Lung microvascular endothelial cell (primary cell): ENCODE results near the gene YIF1A. TPM values are rescaled to one million over a fixed set of nuclear protein-coding genes. Genes with fewer than 3 reads are reported as not detected.
"Not testable (repeated sequence)": the region's sequence is repeated elsewhere in the genome, so short reads cannot be mapped to it uniquely, and the experiment has no call there.

Experiments used
- DNase-seq, 2 donors: peaks; one replicate each; pipeline versions ENCODE4 v3.0.0 to v3.0.0-alpha.2; 2010; ENCODE audit warnings: low read depth in 2 of 2
- total RNA-seq: library from RNA; depleted of rRNA; stranded (reverse); fragments of >200 nt; gene quantifications from 2 replicates; pipeline ENCODE4 v1.2.1, GENCODE V29; 2014

The YIF1A gene
- total RNA-seq, 1 donor from 2014 or later = 136 TPM

DNA sequence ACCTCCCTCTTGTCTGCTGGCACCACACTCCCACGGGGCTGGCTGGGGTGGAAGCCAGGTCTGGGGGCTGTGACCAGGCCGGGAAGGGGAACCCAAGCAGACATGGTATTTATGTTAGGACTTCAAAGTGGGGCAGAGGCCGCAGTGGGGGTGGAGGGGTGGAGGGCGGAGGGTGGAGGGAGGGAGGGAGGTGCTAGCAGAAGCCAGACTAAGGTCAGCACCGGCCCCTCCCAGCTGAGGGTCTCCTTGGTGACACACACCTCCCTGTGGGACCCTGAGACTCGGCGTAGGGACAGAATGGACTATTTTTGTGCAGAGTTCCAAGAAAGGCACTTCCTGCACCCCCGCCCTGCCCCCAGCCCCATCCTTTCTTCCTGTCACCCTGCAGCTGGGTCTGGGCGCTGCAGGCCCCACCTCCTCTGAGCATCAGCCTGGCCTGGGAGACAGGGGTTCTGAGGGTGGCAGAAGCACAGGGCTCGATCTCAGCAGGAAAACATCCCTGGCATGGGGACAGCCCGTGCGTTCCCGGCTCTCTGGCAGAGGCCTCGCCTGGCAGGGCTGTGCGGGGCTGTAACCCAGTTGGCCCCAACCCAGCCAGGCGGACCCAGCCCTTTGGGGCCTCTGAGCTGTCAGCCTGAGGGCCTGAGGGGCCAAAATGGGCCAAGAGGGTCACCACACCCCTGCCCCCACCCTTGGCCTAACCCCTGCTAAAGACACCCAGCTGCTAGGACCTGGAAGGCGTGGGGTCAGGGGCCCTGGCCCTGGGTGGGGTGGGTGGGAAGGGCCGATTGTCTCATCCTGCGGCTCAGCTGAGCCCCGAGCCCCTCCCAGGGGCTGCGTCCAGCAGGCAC is 37.5 kb upstream of the YIF1A start:
- DNase-seq = no peak

DNA sequence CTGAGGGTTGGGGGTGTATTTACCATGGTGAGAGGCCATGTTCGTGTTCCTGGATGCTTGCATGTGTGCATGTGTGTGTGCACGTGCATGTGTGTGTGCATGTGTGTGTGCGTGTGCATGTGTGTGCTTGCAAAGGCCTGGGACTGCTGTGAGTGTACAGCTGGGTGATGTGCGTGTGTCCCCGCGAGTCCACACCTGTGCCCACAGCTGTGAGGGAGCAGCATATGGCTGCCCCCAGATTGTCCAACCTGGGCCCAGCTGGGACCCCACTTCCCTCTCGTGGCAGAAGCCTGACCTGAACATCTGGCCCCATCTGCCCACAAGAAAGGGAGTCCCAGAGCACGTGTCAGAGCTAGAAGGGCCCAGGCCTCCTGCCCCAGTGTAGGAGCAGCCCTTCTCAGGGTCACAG is 36.3 kb upstream of the YIF1A start:
- no peak for DNase-seq

DNA sequence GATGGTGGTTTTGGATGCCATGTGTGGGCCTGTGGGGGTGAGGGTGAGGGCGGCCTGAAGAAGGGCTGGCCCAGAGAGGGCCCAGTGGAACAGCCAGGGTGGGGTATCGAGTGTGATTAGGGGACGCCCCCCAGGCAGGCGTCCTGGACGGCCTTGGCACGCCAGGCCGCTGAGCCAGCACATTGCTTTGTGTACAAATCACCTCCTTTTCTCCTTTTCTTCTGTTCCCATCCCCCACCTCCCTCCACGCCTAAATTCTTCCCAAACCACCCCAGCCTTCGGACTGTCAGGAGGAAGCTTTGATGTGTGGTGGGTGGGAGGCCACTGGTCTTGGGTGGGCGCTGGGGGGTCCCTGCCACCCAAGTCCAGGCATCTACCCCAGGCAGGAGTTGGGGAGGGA is 35.7 kb upstream of the YIF1A start:
- DNase-seq = no peak

DNA sequence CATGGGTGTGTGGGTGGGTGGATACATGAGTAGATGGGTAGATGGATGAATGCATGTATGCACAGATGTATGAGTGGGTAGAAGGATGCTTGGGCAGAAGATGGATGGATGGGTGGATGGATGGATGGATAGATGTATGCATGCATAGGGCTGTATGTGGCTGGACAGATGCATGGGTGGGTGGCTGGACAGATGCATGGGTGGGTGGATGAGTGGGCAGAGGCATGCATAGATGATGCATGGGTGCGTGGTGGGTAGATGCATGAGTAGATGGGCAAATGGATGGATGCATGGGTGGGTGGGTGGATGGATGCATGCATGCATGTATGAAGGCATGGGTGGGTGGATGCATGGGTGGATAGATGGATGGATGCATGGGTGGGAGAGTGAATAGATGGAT is 34.7 kb upstream of the YIF1A start:
- DNase-seq = no peak

DNA sequence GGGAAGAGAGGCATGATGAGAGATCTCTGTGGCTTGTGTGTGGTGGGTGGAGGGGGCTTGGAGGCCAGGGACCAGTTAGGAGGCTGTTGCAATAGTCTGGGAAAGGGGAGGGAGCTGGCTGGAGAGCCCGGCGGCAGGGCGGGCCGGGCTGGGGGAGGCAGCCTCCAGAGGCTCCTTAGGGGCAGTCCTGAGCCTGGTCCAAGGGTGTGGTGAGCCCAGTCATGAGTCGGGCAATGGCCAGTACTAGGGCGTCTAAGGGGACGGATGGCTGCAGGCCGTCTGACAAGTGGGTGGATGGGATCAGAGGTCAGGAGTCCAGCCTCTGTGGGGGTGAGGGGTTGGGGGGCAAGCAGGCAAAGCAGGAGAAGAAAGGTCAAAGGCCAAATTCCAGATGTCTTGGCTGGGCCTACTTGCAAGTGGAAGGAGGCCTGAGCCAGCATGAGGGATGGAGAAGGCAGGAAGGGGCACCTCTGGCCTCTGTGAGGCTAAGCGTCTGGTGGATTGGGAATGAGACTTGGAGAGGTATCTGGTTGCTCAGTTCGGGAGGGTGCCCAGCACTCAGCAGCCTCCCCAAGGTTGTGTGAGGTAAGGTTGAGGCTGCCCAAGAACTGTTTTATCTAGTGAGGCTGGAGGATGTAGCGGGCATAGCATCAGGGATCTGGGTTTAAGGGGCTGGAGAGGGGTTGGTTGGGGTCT is 33.9 kb upstream of the YIF1A start:
- no peak for DNase-seq

DNA sequence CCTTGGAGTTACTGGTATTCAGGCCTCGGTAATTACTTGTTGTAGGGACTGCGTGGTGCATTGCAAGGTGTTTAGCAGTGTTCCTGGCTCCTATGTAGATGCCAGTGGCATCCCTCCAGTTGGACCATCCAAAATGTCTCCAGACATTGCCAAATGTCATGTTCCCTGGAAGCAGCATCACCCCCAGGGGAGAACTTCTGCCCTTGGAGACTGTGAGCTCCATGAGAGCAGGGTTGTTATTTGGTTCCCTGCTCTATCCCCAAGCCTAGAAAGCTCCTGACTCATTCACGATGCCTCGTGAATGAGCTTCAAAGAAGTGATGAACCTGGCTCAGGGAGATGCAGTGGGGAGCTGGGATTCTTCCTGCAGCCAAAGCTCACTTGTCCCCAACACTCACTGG is 32.7 kb upstream of the YIF1A start:
- DNase-seq = no peak

DNA sequence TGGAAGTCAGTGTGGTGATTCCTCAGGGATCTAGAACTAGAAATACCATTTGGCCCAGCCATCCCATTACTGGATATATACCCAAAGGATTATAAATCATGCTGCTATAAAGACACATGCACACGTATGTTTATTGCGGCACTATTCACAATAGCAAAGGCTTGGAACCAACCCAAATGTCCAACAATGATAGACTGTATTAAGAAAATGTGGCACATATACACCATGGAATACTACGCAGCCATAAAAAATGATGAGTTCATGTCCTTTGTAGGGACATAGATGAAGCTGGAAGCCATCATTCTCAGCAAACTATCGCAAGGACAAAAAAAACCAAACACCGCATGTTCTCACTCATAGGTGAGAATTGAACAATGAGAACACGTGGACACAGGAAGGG is 31.8 kb upstream of the YIF1A start:
- DNase-seq = not testable (repeated sequence)

DNA sequence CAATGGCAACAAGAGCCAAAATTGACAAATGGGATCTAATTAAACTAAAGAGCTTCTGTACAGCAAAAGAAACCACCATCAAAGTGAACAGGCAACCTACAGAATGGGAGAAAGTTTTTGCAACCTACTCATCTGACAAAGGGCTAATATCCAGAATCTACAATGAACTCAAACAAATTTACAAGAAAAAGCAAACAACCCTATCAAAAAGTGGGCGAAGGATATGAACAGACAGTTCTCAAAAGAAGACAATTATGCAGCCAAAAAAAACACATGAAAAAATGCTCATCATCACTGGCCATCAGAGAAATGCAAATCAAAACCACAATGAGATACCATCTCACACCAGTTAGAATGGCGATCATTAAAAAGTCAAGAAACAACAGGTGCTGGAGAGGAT is 31.3 kb upstream of the YIF1A start:
- not testable (repeated sequence) for DNase-seq

DNA sequence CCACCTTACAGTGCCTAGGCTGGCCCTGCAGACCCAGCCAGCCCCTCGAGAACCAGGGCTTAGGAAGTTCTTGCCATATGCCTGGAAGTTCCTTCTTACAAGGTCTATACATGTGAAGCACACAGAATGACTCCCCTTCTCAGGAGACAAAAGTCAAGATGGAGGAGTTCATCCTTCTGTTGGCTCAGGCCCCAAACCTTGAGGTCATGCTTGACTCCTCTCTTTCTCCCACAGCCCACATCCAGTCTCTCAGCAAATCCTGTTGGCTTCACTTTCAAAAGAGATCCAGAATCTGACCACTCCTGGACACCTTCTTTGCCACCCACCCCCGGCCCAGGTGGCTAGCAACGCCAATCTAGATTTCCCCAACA is 29.6 kb upstream of the YIF1A start:
- no peak for DNase-seq

DNA sequence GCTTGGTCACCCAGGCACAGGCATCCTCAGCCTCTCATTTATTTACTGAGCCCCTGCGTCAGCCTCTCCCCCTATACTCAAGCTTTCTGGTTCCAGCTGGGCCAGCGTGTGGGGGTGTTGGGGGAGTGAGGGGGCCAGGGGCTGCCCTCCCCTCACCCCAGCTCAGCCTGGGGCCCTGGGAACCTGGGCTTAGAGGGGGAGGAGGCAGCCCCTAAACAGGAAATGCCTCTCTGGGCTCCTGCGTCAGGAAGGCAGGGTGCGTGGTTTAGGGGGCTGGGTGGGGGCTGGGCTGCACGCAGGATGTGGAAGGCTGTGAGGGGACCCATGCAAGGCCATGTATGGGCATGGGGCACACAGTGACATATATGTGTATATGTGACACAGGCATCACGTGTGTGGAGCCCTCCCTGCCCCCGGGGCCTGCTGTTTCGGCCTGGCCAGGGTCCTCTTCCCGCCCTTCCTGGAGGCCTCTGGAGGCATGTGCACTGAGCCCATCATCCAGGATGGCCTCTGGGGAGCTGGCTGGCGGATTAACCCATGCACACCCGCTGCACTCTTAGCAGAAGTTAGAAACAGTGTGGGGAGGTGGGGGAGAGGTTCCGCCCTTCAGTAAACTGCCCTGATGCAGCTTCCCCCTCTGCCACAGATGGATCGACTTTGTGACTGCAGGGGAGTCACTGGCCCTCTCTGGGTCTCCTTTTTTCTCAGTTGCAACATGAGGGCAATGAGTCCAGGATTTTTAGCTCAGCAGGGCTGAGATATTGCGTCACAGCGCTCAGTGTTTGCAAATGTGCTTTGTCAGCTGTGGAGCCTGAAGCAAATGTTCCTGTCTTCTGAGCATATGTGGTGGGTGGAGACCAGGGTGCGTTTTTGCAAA is 29.0 kb upstream of the YIF1A start:
- no peak for DNase-seq

DNA sequence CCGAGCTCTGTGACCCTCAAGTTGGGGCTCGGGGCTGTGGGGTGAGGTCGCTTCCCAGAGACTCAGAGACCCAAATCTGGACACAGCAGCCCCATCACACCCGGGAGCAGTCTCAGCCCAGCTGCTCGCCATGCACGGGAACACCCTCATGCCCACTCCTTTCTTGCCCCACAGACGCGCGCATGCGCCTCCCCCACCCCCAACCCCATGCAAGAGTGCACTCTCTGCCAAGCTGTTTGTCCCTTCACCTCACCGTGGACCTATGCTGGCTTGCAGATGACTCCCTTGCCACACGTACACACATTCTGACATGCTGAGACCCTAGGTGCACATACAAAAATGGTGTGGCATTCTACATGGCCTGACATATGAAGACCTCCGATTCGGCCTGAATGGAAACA is 28.4 kb upstream of the YIF1A start:
- DNase-seq = peak in 1 of 2 donors; percentile 22

DNA sequence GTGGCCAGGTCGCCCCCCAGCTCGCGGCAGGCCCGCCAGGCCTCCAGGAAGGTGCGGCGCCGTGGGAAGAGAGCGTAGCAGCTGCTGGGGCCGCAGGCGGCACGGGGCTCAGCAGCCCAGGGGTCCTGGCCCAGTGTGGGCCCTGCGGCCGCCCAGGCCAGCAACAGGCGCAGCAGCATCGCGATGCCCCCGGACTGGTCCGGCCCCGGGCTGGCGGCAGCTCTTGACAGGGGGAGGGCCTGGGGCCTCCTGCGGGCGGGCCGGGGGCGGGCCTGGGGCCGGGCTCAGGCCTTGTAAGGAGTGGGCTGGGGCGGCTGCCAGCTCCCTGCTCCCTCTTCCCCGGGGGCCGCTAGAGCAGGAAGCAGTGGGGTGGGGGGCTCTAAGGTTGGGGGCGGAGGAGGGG is 27.9 kb upstream of the YIF1A start, which contains the start of gene CD248:
Gene CD248, minus strand, starts transcription at position 196 of the 403 bp plus-strand sequence. Its CDS starts 17 bp downstream, at position 179.
- DNase-seq = peak; percentile 23 to 30

DNA sequence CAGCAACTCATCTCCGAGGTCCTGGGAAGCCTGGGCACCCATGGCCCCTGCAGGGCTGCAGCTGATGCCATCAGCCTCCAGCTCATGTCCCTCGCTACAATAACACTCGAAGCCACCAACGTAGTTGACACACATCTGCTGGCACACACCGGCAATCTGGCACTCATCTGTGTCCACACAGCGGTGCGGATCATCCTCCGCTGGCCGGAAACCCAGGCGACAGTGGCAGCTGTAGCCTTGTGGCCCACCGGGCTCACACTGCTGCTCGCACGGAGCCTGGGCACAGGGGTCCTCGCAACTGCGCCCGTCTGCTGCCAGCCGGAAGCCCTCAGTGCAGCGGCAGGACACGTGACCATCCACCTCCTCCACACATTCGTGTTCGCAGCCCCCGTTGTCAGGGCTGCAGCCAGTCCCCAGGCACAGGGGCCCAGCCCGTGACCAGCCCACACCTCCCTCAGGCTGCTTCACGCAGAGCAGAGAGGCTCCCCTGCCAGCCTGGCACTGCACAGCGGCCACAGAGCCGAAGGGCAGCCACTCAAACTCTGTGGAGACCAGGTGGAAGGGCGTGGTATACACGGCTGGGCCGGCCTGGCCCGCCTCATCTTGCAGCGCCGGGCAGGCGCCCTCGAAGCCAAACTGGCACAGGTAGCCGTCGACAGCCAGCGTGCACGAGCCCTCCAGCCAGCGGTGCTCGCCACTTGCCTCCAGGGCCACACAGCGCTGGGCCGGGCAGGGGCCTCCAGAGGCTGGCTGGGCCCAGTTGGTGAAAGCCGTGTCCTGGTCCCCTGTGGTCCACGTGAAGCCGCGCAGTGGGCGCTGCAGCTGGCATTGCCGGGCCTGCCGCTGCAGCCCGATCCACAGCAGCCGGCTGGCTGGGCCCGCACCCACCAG is 27.2 kb upstream of the YIF1A start:
- DNase-seq = no peak

DNA sequence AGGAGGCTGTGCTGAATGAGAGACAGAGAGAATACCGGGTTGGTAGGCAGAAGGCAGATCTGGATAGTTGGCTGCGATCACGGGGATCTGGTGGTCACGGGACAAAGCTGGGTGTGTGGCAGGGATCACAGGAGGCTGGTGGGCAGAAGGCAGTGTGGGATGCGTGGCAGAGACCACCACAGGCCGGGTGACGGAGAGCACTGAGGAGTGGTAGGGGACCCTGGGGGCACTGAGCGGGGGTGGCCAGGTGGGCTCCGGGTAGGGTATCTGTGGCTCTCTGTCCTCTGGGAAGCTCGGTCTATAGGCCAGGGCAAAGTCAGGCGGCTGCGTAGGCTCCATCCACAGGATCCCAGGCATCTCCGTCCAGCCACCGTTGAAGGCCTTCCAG is 26.5 kb upstream of the YIF1A start:
- no peak for DNase-seq

DNA sequence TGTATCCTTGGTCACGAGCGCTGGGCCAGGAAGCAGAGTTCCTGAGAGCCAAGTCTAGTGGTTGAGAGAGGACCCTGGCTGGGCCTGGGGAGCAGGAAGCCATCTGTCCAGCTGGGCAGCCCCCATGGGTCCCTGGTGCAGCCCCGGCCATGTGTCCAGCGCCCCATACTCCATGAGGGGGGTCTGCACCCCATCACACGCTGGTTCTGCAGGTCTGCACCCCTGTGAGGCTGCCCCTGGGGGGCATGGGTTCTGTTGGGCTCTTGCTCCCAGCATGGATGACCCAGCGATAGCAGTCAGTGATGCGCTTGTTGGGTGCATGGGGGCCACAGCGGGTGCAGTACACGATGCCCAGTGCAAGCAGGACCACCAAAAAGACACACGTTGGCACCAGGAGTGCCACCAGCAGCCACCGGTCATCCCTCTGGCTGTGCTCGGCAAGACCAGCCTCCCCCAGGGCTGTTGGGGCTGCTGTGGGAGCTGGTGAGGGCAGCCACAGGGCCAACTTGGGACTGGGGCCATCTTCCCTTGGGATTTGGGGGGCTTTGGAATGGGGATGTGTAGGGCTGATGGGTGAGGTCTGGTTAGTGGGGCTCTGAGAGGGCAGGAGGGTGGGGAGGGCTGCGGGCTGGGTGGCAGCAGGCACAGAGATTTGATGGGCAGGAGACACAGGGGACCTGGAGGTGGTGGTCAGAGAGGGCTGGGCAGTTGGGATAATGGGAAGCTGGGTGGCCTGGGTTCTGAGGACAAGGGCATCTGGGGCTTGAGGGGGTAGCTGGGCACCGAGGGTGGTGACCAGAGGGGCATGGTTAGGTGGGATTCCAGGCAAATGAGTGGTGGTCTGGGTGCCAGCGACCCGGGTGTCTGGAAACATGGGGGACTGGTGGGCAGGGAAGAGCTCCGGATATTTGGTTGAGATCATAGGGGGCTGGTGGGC is 25.9 kb upstream of the YIF1A start:
- DNase-seq = no peak

DNA sequence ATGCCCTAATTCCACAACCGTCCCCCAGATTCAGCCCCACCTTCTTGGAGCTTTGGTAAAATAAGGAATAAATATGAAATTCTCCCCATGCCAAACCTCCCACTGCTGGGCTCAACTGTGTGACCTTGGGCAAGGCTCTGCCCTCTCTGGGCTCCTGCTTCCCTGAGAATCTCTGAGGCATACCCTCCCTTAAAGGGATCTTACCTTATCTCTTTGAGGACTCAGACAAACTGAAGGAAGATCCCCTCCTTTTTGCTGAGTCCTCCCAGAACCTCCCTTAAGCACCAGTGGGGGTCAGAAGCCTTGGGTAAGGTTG is 25.2 kb upstream of the YIF1A start:
- no peak for DNase-seq

DNA sequence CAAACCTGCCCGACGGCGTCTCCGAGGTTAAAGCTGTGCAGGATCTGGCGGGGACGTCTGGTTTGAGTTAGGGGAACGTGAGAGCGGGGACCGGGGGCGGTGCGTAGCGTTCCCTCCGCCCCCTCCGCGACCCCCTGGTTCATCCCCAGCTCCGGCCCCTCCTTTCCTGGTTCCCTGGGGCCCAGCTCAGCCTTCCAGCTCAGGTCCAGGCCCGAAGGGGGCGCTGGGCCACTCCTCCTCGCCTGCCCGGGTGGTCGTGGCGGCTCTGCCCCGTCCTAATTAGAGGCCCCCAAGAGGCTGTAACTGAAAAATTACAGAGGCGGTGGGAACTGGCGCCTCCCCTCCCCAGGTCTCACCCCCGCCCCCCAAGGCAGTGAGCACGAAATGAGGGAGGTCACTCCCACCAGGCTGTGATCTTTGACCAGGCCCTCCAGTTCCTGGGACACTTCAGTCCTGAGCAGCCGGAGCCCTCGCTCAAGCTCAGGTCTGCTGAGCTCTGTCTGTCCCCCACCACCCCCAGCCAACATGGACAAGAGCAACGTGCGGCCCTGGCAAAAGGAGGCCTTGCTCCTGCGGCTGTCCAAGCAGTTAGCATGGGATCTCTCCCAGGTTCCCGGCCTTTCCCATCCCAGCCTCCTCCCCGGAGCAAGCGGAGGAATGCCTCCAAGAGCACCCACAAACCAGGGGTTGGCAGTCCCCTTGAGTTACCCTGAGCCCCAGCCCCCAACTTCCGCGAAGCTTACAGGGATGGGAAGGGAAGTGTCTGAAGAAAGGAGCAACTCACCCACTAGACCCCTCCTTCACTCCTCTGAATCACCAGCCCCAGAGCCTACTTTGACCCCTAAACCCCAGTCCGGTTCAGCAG is 24.6 kb upstream of the YIF1A start:
- no peak for DNase-seq

DNA sequence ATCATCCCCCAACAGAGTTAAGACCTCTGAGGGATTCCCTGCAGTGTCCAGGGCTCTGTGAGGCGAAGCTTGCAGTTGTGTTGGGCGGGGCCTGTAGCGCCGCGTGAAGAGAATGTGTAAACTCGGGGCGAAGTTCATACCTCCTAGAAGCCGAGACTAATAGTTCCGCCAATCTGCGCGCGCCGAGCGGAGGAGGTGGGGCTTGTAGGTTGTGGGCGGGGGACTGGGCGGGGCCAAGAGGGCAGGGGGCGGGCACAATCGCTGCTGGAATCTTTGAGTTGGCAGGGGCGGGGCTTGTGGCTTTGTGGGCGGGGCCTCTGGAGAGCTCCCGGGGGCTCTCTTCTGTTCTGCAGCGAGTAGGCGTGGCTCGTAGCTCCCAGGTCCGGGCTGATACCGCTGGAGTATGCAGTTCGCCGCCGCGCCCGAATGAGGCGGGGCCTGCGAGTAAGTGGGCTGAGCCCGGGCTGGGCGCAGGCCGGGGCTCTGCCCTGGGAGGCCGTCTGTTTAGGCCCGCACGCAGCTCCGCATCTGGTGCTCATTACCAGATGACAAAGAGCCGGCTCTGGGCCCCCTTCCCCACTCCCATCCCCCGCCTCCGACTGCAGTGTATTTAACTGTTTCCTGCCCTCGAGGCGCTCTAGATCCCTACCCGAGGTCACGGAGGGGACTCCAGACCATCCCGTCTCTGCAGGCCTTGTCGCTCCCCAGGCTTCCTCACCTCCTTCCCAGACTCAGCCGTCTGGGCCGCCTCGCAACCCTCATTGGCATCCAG is 23.8 kb upstream of the YIF1A start:
- peak; percentile 95 to 98 for DNase-seq
